Measurements from ENCODE around the gene MEGF11. TPM values are rescaled to one million over a fixed set of nuclear protein-coding genes. Genes with fewer than 3 reads are reported as not detected.

MEGF11 gene
- polyA plus RNA-seq, 1 experiment: 0.04 TPM

GRCh38 chr15:66057089-66057488, 196.5 kb downstream of the MEGF11 start:
- no peaks in the 10 kb centered on the region for H3K36me3 ChIP-seq (ENCODE audit: control insufficient read depth, insufficient read depth, low read length)
- no peak for TF ChIP-seq CTCF (IDR thresholded peaks at IDR 0.05; ENCODE audit: insufficient read depth, low read depth, low read length)
- ChIA-PET CTCF (interaction anchor here (0.9 kb wide), 1 partner anchor 15 kb away, joined by 4 read pairs; no protein-coding TSS in a partner anchor), POLR2A (no interaction called here)
- peaks cover 17% of the 10 kb centered on the region for H3K27me3 ChIP-seq (ENCODE audit: control insufficient read depth, insufficient read depth, low read length)
- H3K4me3 ChIP-seq (ENCODE audit: low read depth, low read length): no peak overlapping the region
- DNase-seq (ENCODE audit: low read depth): no peak

DNA sequence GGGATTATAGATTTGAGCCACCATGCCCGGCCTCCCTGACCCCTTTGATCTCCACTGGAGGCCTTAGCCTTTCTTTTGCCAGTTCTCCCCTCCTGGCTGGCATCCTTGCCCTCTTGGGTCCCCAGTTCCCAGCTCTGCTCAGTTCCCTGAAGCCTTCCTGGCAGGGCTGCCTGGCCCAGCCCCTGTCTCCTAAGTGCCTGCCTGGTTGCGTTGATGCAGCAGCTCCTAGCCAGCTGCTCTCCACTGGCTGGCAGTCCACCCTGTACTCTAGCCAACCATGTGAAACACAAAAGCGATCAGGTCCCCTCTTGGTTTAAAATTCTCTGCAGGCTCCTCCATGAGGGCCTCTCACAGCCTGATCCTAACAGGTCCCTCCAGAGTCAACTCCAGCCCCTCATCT, 199.6 kb downstream of the MEGF11 start:
- DNase-seq (ENCODE audit: low read depth): no peak
- POLR2A ChIA-PET: no interaction called here
- Histone ChIP-seq H3K4me3 (ENCODE audit: low read depth, low read length) (no peak overlapping the region), H3K27me3 (ENCODE audit: control insufficient read depth, insufficient read depth, low read length) (peaks cover 19% of the 10 kb centered on the region), H3K36me3 (ENCODE audit: control insufficient read depth, insufficient read depth, low read length) (no peaks in the 10 kb centered on the region)
- CTCF ChIA-PET: no interaction called here
- TF ChIP-seq CTCF (IDR thresholded peaks at IDR 0.05; ENCODE audit: insufficient read depth, low read depth, low read length): no peak

DNA sequence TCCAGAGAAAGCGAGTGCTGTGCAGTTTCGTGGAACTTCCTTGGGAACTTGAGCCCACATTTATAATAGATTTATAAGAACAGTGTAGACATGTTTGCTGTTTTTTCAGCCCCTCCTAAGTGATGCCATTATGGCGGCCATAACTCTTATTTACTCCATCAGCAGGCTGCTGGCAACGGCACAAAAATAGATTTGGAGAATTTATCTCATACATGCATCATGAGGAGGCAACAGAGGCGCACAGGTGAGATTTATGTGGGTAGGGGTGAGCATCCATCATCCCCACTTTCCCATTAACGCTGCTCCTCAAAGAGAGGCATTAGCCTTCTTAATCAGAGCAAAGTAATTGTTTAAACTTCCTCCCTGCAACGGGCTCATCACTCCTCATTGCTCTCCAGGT, 201.7 kb downstream of the MEGF11 start:
- POLR2A ChIA-PET: no interaction called here
- no peaks in the 10 kb centered on the region for H3K36me3 ChIP-seq (ENCODE audit: control insufficient read depth, insufficient read depth, low read length)
- peaks cover 18% of the 10 kb centered on the region for H3K27me3 ChIP-seq (ENCODE audit: control insufficient read depth, insufficient read depth, low read length)
- no peak for TF ChIP-seq CTCF (IDR thresholded peaks at IDR 0.05; ENCODE audit: insufficient read depth, low read depth, low read length)
- no peak overlapping the region for H3K4me3 ChIP-seq (ENCODE audit: low read depth, low read length)
- CTCF ChIA-PET: no interaction called here
- no peak for DNase-seq (ENCODE audit: low read depth)

DNA sequence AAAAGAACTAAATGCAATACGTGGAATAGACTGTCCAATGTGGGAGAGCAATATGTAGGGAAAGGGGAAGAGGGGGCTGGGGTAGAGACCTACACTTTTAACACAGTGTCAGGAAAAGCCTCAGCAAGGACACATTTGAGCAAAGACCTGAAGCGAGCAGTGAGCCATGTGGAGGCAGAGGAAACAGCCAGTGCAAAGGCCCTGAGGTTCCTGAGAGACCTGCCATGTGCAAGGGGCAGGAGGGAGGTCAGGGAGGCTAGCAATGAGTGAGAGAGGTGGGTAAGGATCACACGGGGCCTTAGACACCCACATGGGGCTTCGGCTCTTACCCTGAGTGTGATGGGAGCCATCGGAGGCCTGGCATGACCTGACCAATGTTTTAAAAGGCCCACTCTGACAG, 203.3 kb downstream of the MEGF11 start:
- no peak for TF ChIP-seq CTCF (IDR thresholded peaks at IDR 0.05; ENCODE audit: insufficient read depth, low read depth, low read length)
- Histone ChIP-seq H3K4me3 (ENCODE audit: low read depth, low read length) (no peak overlapping the region), H3K36me3 (ENCODE audit: control insufficient read depth, insufficient read depth, low read length) (no peaks in the 10 kb centered on the region), H3K27me3 (ENCODE audit: control insufficient read depth, insufficient read depth, low read length) (peaks cover 12% of the 10 kb centered on the region)
- ChIA-PET CTCF (no interaction called here), POLR2A (no interaction called here)
- DNase-seq (ENCODE audit: low read depth): no peak

DNA sequence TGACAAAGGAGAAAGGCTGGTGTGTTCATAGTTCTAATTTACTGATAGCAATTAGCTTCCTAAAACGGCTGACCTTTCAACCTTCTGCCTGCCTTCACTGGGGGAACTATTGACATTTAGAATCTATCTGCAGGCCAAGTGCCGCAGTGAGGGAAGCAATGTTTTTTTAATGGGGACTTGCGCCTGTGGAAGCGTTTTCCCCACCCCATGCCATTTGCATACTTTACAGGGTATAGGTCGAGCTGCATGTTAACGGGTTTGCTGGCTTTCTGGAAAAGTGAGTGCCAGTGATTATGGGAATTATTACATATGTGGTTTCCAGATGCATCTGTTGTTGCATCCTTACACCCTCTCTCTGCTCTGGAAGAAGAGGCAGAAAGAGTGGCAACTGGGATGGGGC, 204.2 kb downstream of the MEGF11 start:
- no peak for TF ChIP-seq CTCF (IDR thresholded peaks at IDR 0.05; ENCODE audit: insufficient read depth, low read depth, low read length)
- Histone ChIP-seq H3K4me3 (ENCODE audit: low read depth, low read length) (no peak overlapping the region), H3K36me3 (ENCODE audit: control insufficient read depth, insufficient read depth, low read length) (no peaks in the 10 kb centered on the region), H3K27me3 (ENCODE audit: control insufficient read depth, insufficient read depth, low read length) (peaks cover 12% of the 10 kb centered on the region)
- CTCF ChIA-PET: no interaction called here
- no peak for DNase-seq (ENCODE audit: low read depth)
- POLR2A ChIA-PET: no interaction called here
